Stimulated activated CD8-positive, alpha-beta memory T cell treated with anti-CD3 and anti-CD28 coated beads, Interleukin-7, amount 100 ng/mL, for 1 hour (primary cell): ENCODE data around the gene PCSK1.
"Not testable (repeated sequence)": the region's sequence is repeated elsewhere in the genome, so short reads cannot be mapped to it uniquely, and the experiment has no call there.

Experiments used
- DNase-seq, 2 donors: peaks; one replicate each; pipeline ENCODE4 v3.0.0-alpha.2; 2020; ENCODE audit warnings: low read depth in 2 of 2

Gene PCSK1

DNA sequence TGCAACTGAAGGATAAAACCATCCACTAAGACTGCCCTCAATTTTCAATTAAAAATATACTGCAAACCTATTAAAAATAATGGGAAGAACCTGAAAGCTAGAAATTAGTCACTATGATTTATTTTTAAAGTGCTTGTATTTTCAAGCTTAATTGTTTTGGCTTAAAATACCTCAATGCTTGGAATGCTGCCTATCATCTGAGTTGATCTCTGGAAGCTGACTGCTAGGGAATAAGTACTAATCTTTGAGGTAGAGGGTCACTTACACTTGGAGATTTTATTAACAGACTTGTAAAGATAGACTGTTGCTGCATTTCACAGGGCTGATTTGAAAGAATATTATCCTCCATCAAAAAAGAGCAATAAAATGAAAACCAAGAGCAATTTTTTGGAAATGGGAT, 6.2 kb downstream of the PCSK1 start:
- DNase-seq = no peak

DNA sequence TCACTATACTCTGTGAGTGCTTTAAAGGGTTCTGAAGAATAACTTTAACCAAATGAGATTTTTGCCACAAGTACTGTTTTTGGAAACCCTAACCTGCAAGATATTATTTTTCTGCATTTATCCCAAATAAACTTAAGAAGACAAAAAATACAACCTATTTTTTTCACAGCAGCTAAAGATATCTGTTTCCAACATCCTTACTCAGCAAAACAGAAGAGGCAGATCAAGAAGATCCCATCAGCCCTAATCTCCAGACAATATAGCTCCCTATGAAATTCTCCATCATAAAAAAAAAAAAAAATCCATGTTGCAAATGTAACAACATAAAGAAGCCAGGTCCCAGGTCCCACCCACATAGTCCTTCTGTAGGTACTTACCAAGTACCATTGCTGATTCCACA, 7.6 kb downstream of the PCSK1 start:
- no peak for DNase-seq

DNA sequence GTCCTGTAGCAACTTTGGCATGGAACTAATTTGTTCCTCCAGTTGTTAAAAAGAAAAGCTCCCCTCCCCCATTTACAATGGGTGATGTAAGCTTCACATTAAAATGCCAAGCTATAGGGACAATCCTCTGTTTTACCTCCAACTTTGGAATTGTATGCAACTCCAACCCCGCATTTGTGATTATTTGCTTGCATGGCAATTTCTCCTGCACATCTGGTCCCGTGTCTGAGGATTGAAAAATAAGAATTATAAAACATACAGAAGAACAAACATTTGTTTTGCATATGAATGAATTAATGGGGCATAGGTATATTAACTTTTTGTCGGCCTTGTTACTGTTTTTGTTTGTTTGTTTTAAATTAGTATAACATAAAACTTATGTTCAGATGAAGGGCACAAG, 17.2 kb downstream of the PCSK1 start:
- DNase-seq = no peak

GRCh38 chr5:96412868-96413449, 20.1 kb downstream of the PCSK1 start:
- DNase-seq = no peak

- no peak for DNase-seq
Observed at GRCh38 chr5:96410013-96410412, 23.0 kb downstream of the PCSK1 start.

GRCh38 chr5:96408841-96409538, 24.1 kb downstream of the PCSK1 start:
- DNase-seq = no peak

- DNase-seq = no peak
Observed at GRCh38 chr5:96408210-96408777, 24.8 kb downstream of the PCSK1 start.

DNA sequence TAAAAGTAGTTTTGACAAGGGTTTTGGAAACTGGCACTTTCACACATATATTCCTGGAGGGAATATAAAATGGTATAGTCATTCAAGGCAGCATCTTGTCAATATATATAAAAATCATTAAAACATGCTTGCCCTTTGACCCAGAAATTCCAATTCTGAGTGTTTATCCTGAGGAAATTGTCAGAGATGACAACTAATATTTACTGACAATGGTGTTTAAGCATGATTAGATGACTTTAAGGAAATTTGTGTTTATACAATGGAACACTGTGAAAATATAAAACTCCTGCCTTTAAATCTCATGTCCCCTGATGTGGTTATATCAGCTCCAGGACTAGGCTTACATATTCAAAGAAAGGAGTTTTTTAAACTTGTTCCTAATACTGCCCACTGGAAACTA, 25.6 kb downstream of the PCSK1 start:
- DNase-seq = no peak

GRCh38 chr5:96404191-96404867, 28.7 kb downstream of the PCSK1 start:
- DNase-seq = no peak

DNA sequence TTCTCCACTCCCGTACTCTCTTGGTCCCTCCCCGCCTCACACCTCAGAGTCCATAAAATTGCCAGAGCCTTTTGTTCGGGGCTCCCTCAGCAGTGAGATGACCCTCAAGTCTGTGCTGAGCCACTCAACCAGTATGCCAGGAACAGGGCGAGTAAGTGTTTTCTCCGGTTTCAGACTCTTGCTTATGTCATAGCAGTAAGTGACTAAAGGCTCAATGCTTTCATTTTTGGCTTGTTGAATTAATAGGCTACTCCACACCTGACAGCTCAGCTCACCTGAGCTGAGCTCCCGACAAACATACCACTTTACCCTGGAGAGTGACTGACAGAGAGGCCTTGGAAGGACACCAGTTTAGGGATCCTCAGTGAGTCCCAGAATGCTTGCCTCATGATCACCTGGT, 30.5 kb downstream of the PCSK1 start:
- DNase-seq = no peak

- no peak for DNase-seq
Observed at GRCh38 chr5:96396878-96397277, 36.2 kb downstream of the PCSK1 start.

- DNase-seq = not testable (repeated sequence)
Observed at GRCh38 chr5:96395295-96395694, 37.8 kb downstream of the PCSK1 start.

- DNase-seq = no peak
Observed at GRCh38 chr5:96391921-96392320, 41.1 kb downstream of the PCSK1 start.

- no peak for DNase-seq
Observed at GRCh38 chr5:96388176-96388575, 44.9 kb downstream of the PCSK1 start.

GRCh38 chr5:96387616-96388015, 45.4 kb downstream of the PCSK1 start:
- DNase-seq = no peak

DNA sequence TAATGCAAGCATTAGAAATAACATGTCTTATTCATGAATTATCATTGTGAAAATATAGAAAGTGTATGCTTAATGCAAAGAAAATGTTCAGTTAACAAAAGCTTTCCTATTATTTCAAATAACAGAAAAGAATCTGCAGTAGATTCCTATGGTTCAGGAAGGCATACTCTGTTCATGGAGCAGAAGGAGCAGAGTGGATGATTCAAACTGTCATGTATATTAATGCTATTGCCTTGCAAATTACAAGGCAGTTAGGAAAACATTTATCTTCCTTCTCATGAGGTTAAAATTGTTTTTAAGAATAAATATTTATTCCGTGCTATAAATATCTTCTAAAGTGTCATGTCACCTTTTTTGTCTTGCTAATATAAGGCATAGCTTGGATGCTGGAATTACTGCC, 47.5 kb downstream of the PCSK1 start:
- no peak for DNase-seq

DNA sequence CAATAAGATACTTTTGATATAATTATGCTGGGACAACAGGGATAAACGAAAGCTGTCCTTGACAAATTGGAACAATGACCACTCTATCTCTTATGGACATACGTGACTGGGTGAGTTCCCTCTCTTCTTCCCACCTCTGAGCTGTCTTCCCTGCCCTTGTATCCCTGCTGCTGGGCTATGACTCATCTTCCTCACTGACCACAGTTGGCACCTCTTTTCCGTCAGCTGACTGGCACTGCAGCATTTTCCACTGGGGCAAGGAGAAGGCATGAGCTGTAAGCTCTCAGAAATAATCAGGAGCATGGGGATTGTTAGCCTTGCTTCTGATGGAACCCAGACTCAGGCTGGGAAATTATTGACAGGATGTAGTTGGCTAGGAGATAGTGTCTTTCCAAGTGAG, 48.7 kb downstream of the PCSK1 start:
- no peak for DNase-seq

- no peak for DNase-seq
Observed at GRCh38 chr5:96381526-96381925, 51.5 kb downstream of the PCSK1 start.

- DNase-seq = no peak
Observed at GRCh38 chr5:96379896-96380295, 53.2 kb downstream of the PCSK1 start.

DNA sequence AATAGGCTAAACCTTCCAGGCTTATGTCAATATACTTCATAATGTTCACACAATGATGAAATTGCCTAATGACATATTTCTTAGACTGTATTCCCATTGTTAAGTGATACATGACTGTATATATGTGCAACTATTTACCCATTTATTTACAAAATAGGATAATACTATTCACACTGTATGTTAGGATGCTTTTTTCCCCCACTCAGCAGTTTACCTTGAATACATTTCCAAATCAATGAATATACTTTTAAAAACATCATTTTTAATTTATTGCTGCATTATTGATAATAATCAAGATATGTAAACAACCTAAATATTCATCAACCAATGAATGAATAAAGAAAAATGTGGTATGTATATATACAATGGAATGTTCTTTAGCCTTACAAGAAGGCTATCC, 55.5 kb downstream of the PCSK1 start:
- no peak for DNase-seq

- DNase-seq = no peak
Observed at GRCh38 chr5:96377167-96377566, 55.9 kb downstream of the PCSK1 start.

DNA sequence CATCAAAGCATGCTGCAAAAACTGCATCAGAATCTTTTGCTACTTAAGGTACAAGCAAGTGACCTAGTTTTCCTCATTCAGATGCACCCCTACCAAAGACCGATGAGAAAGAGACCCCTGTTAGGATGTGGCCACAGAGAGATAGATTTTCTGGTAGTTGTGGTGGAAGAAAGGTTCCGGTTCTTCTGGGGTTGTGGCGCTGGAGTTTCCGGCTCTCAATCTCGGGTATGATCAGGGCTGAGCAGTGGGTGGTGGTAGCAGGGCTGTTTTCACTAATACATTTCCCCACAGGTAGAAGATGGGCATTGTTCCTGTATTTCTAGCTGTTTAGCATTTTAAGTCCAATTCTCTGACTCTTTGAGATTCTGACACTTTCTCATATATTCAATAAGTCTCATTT, 58.4 kb downstream of the PCSK1 start:
- DNase-seq = no peak

DNA sequence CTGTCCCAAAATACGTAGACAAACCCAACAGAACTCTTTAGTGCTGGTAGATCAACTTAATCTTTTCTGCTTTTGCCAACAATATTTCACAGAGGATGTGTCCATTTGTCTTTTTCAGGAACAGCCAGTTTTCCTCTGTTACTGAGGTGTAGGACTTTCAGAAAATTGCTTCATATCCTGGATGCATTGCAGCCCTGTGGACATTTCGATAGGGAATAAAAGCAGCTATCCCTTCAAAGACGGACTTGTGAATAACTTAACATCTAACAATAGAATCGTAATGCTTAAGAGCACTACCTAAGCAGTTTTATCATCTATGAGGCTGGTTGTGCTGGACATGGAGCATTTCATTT, 59.7 kb downstream of the PCSK1 start:
- no peak for DNase-seq
